HEK293 (cell line): Measurements from ENCODE around the gene PLEKHG1.

Experiments used
- CTCF ChIA-PET: fragments of 350-600 bp; formaldehyde crosslinking; extraction: SDS; loops from one replicate; lab custom pipeline; 2021; ENCODE audit warnings: antibody characterized with exemption; lab: Yijun Ruan, JAX
- POLR2A ChIA-PET: fragments of 300-600 bp; formaldehyde crosslinking; extraction: SDS; loops from one replicate; lab custom pipeline; 2020; ENCODE audit warnings: antibody characterized with exemption, inconsistent platforms; lab: Yijun Ruan, JAX
- H3K27ac ChIP-seq: fragments of 200-500 bp; sonication (Bioruptor generic); 2 replicates; pipeline ENCODE4 v1.5.1; 2014; ENCODE audit warnings: low read depth, low read length, control low read depth, inconsistent platforms; ENCODE audit errors: extremely low read depth
- H3K36me3 ChIP-seq, 2 experiments: fragments of 200-500 bp in 1 of 2; sonication (Bioruptor generic) in 1 of 2; 1 replicate in 1 of 2; 2 replicates in 1 of 2; pipeline ENCODE4 v1.5.1; 2014 to 2017; ENCODE audit warnings: inconsistent platforms in 2 of 2, low read length in 2 of 2; ENCODE audit not compliant: control insufficient read depth in 2 of 2, insufficient read depth in 1 of 2
- H3K4me1 ChIP-seq: fragments of 200-500 bp; sonication (Bioruptor generic); 2 replicates; pipeline ENCODE4 v1.5.1; 2014; ENCODE audit warnings: mild to moderate bottlenecking, low read length, inconsistent platforms; ENCODE audit not compliant: control insufficient read depth, insufficient read depth
- H3K4me3 ChIP-seq: 2 replicates; pipeline ENCODE4 v1.5.1; 2011; ENCODE audit warnings: low read depth, mild to moderate bottlenecking, control low read depth, low read length, moderate library complexity
- H3K9me3 ChIP-seq: fragments of 200-500 bp; sonication (Bioruptor generic); 2 replicates; pipeline ENCODE4 v1.5.1; 2014; ENCODE audit warnings: low read depth, low read length, inconsistent platforms; ENCODE audit not compliant: control insufficient read depth, insufficient read depth
- BCL11B ChIP-seq: fragments of 450-650 bp; formaldehyde crosslinking; IDR thresholded peaks from 2 replicates; pipeline ENCODE4 v1.5.1; 2016; ENCODE audit warnings: low read depth, missing biosample characterization, missing genetic modification characterization
- ELK4 ChIP-seq: IDR thresholded peaks from 2 replicates; pipeline ENCODE4 v1.6.1; 2011; ENCODE audit warnings: mild to moderate bottlenecking, low read depth, low read length, borderline replicate concordance
- KLF16 ChIP-seq: fragments of 450-650 bp; formaldehyde crosslinking; IDR thresholded peaks from 2 replicates; pipeline ENCODE4 v1.5.1; 2017; ENCODE audit warnings: missing biosample characterization, missing genetic modification characterization
- MEIS1 ChIP-seq: sonication (generic); formaldehyde crosslinking; IDR thresholded peaks from 2 replicates; pipeline ENCODE4 v1.8.1; 2022; ENCODE audit warnings: missing genetic modification reagents, mild to moderate bottlenecking, borderline replicate concordance
- OSR2 ChIP-seq: fragments of 450-650 bp; formaldehyde crosslinking; IDR thresholded peaks from 2 replicates; pipeline ENCODE4 v1.5.1; 2016; ENCODE audit warnings: missing biosample characterization, missing genetic modification characterization
- PATZ1 ChIP-seq: fragments of 450-650 bp; formaldehyde crosslinking; IDR thresholded peaks from 2 replicates; pipeline ENCODE4 v1.5.1; 2016; ENCODE audit warnings: missing biosample characterization, missing genetic modification characterization
- PRDM10 ChIP-seq: fragments of 450-650 bp; formaldehyde crosslinking; IDR thresholded peaks from 2 replicates; pipeline ENCODE4 v1.5.1; 2016; ENCODE audit warnings: missing biosample characterization, missing genetic modification characterization
- TRIM28 ChIP-seq: IDR thresholded peaks from 2 replicates; pipeline ENCODE4 v1.6.1; 2011; ENCODE audit warnings: low read length, control low read depth, borderline replicate concordance
- ZBTB17 ChIP-seq: fragments of 450-650 bp; formaldehyde crosslinking; IDR thresholded peaks from 2 replicates; pipeline ENCODE4 v1.5.1; 2016; ENCODE audit warnings: missing biosample characterization, missing genetic modification characterization
- ZBTB8A ChIP-seq: fragments of 450-650 bp; formaldehyde crosslinking; IDR thresholded peaks from 2 replicates; pipeline ENCODE4 v1.5.1; 2016; ENCODE audit warnings: missing biosample characterization, missing genetic modification characterization
- ZNF18 ChIP-seq: fragments of 450-650 bp; formaldehyde crosslinking; IDR thresholded peaks from 2 replicates; pipeline ENCODE4 v1.5.1; 2016; ENCODE audit warnings: missing biosample characterization, missing genetic modification characterization
- ZNF23 ChIP-seq: fragments of 450-650 bp; formaldehyde crosslinking; IDR thresholded peaks from 2 replicates; pipeline ENCODE4 v1.5.1; 2016; ENCODE audit warnings: missing biosample characterization, missing genetic modification characterization, borderline replicate concordance
- ZNF24 ChIP-seq: fragments of 450-650 bp; formaldehyde crosslinking; IDR thresholded peaks from 2 replicates; pipeline ENCODE4 v1.5.1; 2016; ENCODE audit warnings: missing biosample characterization, missing genetic modification characterization
- ZNF280C ChIP-seq: fragments of 450-650 bp; formaldehyde crosslinking; IDR thresholded peaks from 2 replicates; pipeline ENCODE4 v1.5.1; 2016; ENCODE audit warnings: missing biosample characterization, missing genetic modification characterization
- ZNF449 ChIP-seq: fragments of 450-650 bp; formaldehyde crosslinking; IDR thresholded peaks from 2 replicates; pipeline ENCODE4 v1.5.1; 2017; ENCODE audit warnings: missing biosample characterization, mild to moderate bottlenecking, missing genetic modification characterization, moderate library complexity
- ZNF549 ChIP-seq: fragments of 450-650 bp; IDR thresholded peaks from 2 replicates; pipeline ENCODE4 v1.5.1; 2018; ENCODE audit warnings: missing biosample characterization, missing genetic modification characterization, mild to moderate bottlenecking, inconsistent platforms, moderate library complexity
- ZNF555 ChIP-seq: fragments of 450-650 bp; formaldehyde crosslinking; conservative IDR thresholded peaks from 2 replicates; pipeline ENCODE4 v1.5.1; 2017; ENCODE audit warnings: missing biosample characterization, mild to moderate bottlenecking, missing genetic modification characterization, inconsistent platforms
- ZNF639 ChIP-seq: fragments of 450-650 bp; formaldehyde crosslinking; IDR thresholded peaks from 2 replicates; pipeline ENCODE4 v1.5.1; 2016; ENCODE audit warnings: missing biosample characterization, missing genetic modification characterization
- ZNF777 ChIP-seq: fragments of 450-650 bp; formaldehyde crosslinking; IDR thresholded peaks from 2 replicates; pipeline ENCODE4 v1.5.1; 2017; ENCODE audit warnings: missing biosample characterization, missing genetic modification characterization, borderline replicate concordance

The PLEKHG1 gene

GRCh38 chr6:150596439-150596838 is 3.2 kb upstream of the PLEKHG1 start (continued):
- no peak for TF ChIP-seq PATZ1 (tag by site-specific recombination)
- 0 out of 2 replicates have a peak, but pooled peaks have one; percentile 28 for TF ChIP-seq ZNF18 (tag by site-specific recombination)
- TF ChIP-seq MEIS1 = no peak
- no peak for TF ChIP-seq BCL11B (tag by site-specific recombination)
- no peak for TF ChIP-seq ZNF449 (tag by site-specific recombination)
- no peak for TF ChIP-seq ZNF280C (tag by site-specific recombination)
- peak; percentile 84 for TF ChIP-seq ZBTB17 (tag by site-specific recombination)
- TF ChIP-seq TRIM28 = peak; percentile 82
- TF ChIP-seq ZNF549 = no peak
- TF ChIP-seq ZNF555 (tag by site-specific recombination) = no peak
- TF ChIP-seq OSR2 = peak; percentile 51; the same call in 1 of the 2 replicates

GRCh38 chr6:150598401-150598800 is 1.3 kb upstream of the PLEKHG1 start:
- no peaks in the 10 kb centered on the region for H3K36me3 ChIP-seq
- no peak for TF ChIP-seq TRIM28
- TF ChIP-seq ZNF777 (tag by site-specific recombination) = no peak
- no peak for TF ChIP-seq ZNF639 (tag by site-specific recombination)
- no peak for TF ChIP-seq ZBTB8A (tag by site-specific recombination)
- no peak for TF ChIP-seq PRDM10 (tag by site-specific recombination)
- TF ChIP-seq ZNF24 (tag by site-specific recombination) = no peak
- no peak for TF ChIP-seq KLF16 (tag by site-specific recombination)
- no peak for TF ChIP-seq OSR2
- no peak for TF ChIP-seq ELK4
- TF ChIP-seq ZNF23 = no peak
- H3K9me3 ChIP-seq = no peaks in the 10 kb centered on the region
- POLR2A ChIA-PET = interaction anchor here (1.2 kb wide), 1 partner anchor 16 kb away, joined by 3 read pairs; no protein-coding TSS in a partner anchor
- H3K4me3 ChIP-seq = no peak overlapping the region
- no peak overlapping the region for H3K27ac ChIP-seq
- CTCF ChIA-PET = interaction anchor here (0.5 to 4.6 kb wide), 7 partner anchors 16 to 220 kb away, joined by 3 to 38 read pairs (median 4); no protein-coding TSS in a partner anchor
- peaks cover 7% of the 10 kb centered on the region for H3K4me1 ChIP-seq
